BE2C (cell line): ENCODE data around the gene NDUFAF7.
A peak's percentile ranks its signal among the peaks of the same experiment; 100 is the strongest.

ENCODE experiments used
- DNase-seq: peaks from one replicate; pipeline ENCODE4 v3.0.0-alpha.2; 2020
- H3K27me3 ChIP-seq: fragments of 250-450 bp; sonication (Bioruptor Pico); 2 replicates; pipeline ENCODE4 v1.5.1; 2020; ENCODE audit warnings: mild to moderate bottlenecking
- H3K36me3 ChIP-seq: fragments of 250-450 bp; sonication (Bioruptor Pico); 2 replicates; pipeline ENCODE4 v1.5.1; 2020; ENCODE audit warnings: mild to moderate bottlenecking
- H3K4me1 ChIP-seq: fragments of 250-450 bp; sonication (Bioruptor Pico); 2 replicates; pipeline ENCODE4 v1.5.1; 2020
- H3K4me3 ChIP-seq: 2 replicates; pipeline ENCODE4 v1.5.1; 2011; ENCODE audit warnings: low read depth, low read length
- H3K9me3 ChIP-seq: fragments of 250-450 bp; sonication (Bioruptor Pico); 2 replicates; pipeline ENCODE4 v1.5.1; 2020
- CTCF ChIP-seq: IDR thresholded peaks from 2 replicates; pipeline ENCODE4 v1.5.1; 2012; ENCODE audit warnings: mild to moderate bottlenecking, low read depth, low read length

The NDUFAF7 gene

GRCh38 chr2:37228788-37229187, 2.7 kb upstream of the NDUFAF7 start:
- Histone ChIP-seq H3K4me1 (no peaks in the 10 kb centered on the region), H3K4me3 (no peak overlapping the region), H3K36me3 (peaks cover 40% of the 10 kb centered on the region), H3K27me3 (no peaks in the 10 kb centered on the region), H3K9me3 (no peaks in the 10 kb centered on the region)
- DNase-seq = no peak
- no peak for TF ChIP-seq CTCF

GRCh38 chr2:37230581-37230980, 877 bp upstream of the NDUFAF7 start:
- H3K4me3 ChIP-seq = peak overlapping the region; percentile 76
- H3K36me3 ChIP-seq = peaks cover 29% of the 10 kb centered on the region
- H3K27me3 ChIP-seq = no peaks in the 10 kb centered on the region
- TF ChIP-seq CTCF = no peak
- H3K9me3 ChIP-seq = no peaks in the 10 kb centered on the region
- H3K4me1 ChIP-seq = no peaks in the 10 kb centered on the region
- no peak for DNase-seq

GRCh38 chr2:37232131-37232933, 874 bp downstream of the NDUFAF7 start:
- Histone ChIP-seq H3K27me3 (no peaks in the 10 kb centered on the region), H3K4me1 (no peaks in the 10 kb centered on the region), H3K4me3 (peak overlapping the region; percentile 76), H3K36me3 (peaks cover 23% of the 10 kb centered on the region), H3K9me3 (no peaks in the 10 kb centered on the region)
- peak; percentile 10 for DNase-seq
- no peak for TF ChIP-seq CTCF

- no peak for TF ChIP-seq CTCF
- H3K27me3 ChIP-seq = no peaks in the 10 kb centered on the region
- H3K36me3 ChIP-seq = peaks cover 57% of the 10 kb centered on the region
- no peaks in the 10 kb centered on the region for H3K9me3 ChIP-seq
- H3K4me3 ChIP-seq = no peak overlapping the region
- DNase-seq = no peak
- no peaks in the 10 kb centered on the region for H3K4me1 ChIP-seq
Observed at GRCh38 chr2:37243435-37243834, 12.0 kb downstream of the NDUFAF7 start.

GRCh38 chr2:37244017-37244416, 12.6 kb downstream of the NDUFAF7 start:
- Histone ChIP-seq H3K9me3 (no peaks in the 10 kb centered on the region), H3K4me3 (no peak overlapping the region), H3K4me1 (no peaks in the 10 kb centered on the region), H3K27me3 (no peaks in the 10 kb centered on the region), H3K36me3 (peaks cover 63% of the 10 kb centered on the region)
- no peak for DNase-seq
- no peak for TF ChIP-seq CTCF

- no peak for TF ChIP-seq CTCF
- DNase-seq = no peak
- Histone ChIP-seq H3K9me3 (no peaks in the 10 kb centered on the region), H3K27me3 (no peaks in the 10 kb centered on the region), H3K36me3 (peaks cover 63% of the 10 kb centered on the region), H3K4me3 (no peak overlapping the region), H3K4me1 (no peaks in the 10 kb centered on the region)
Observed at GRCh38 chr2:37244755-37245154, 13.3 kb downstream of the NDUFAF7 start.
